ENCODE data around the gene SIPA1.
"Not testable (repeated sequence)": the region's sequence is repeated elsewhere in the genome, so short reads cannot be mapped to it uniquely, and the experiment has no call there.

Gene SIPA1

DNA sequence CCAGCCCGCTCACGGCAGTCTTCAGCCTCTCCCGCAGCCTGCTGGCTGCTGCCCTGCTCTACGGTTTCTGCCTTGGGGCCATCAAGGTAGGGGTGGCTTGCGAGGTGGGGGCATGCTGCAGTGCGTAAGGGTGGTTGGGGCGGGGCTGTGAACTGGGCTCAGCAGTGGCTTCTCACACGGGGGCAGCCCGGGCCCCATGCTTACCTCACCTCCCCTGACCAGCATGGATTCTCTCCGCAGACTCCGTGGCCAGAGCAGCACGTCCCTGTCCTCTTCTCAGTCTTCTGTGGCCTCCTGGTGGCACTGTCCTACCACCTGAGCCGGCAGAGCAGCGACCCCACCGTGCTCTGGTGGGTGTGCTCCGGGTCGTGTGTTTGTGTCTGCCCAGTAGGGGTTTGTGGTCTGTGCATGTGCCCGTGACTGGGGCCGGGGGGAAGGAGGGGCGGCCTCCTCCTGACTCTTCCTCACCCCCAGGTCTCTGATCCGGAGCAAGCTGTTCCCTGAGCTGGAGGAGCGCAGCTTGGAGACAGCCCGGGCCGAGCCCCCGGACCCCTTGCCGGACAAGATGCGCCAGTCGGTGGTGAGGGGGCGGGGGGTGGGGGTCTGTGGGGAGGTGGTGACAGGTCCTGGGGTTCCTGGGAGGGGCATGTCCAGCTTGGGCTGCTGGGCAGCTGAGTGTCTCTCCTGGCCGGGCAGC lies 12.8 kb upstream of the SIPA1 start:
- no peak for DNase-seq

DNA sequence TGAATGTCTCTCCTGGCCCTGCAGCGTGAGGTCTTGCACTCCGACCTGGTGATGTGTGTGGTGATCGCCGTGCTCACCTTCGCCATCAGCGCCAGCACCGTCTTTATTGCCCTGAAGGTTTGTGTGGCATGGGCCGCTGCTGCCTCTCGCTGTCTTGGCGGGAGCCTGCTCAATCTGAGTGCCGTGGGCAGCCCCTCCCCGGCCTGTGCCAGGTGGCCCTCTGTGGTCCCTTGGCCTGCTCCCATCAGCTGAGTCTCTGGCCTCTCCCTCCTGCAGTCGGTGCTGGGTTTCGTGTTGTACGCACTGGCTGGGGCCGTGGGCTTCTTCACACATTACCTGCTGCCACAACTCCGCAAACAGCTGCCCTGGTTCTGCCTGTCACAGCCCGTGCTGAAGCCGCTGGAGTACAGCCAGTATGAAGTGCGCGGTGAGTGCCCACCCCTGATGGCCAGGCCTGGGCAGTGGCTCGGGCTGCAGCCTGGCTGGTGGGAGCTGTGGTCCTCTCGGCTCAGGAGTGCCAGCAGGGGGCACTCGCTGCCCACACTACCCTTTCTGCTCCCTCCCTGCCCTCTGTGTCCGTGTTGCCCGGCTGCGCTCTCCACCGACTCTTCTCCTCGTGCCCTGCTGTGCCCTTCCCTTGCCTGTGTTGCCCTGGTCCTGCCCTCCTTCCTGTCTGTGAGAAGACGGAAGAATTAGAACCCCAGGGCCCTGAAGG lies 12.1 kb upstream of the SIPA1 start:
- DNase-seq: peak; percentile 69 to 88 (median 80)

DNA sequence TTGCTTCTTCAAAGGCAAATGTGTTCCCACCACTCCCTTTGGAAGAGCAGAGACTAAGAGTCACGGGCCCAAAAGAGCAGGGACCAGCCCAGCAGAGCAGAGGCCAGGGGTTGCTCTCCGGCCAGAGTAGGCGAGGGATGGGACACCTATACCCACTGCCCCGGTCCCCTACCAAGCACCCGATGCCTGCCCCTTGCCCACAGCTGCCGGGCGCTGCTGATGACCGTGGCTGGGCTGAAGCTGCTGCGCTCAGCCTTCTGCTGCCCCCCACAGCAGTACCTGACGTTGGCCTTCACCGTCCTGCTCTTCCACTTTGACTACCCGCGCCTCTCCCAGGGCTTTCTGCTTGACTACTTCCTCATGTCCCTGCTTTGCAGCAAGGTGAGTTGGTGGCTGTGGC lies 10.7 kb upstream of the SIPA1 start:
- DNase-seq: no peak

DNA sequence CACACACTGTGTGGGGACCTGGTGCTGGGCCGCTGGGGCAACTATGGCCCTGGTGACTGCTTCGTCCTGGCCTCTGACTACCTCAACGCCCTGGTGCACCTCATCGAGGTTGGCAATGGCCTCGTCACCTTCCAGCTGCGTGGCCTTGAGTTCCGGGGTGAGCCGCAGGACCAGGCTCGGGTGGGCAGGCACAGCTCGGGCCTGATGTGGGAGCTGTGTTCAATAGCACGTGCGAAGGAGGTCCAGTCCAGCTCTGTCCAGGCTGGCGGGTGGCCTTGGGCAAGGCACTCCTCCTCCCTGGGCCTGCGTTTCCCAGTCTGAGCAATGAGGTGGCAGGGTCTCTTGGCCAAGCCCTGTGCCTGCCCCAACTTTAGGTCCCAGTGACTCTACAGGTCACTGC lies 8.3 kb upstream of the SIPA1 start:
- DNase-seq: no peak

DNA sequence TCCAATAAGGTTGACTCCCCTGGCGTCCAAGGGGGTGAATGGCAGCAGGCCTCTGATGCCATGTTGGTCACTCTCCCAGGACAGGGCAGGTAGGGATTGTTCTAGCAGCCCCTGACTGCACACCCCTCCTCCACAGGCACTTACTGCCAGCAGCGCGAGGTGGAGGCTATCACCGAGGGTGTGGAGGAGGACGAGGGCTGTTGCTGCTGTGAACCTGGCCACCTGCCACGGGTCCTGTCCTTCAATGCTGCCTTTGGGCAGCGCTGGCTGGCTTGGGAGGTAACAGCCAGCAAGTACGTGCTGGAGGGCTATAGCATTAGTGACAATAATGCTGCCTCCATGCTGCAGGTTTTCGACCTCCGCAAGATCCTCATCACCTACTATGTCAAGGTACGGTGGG lies 7.7 kb upstream of the SIPA1 start:
- no peak for DNase-seq

DNA sequence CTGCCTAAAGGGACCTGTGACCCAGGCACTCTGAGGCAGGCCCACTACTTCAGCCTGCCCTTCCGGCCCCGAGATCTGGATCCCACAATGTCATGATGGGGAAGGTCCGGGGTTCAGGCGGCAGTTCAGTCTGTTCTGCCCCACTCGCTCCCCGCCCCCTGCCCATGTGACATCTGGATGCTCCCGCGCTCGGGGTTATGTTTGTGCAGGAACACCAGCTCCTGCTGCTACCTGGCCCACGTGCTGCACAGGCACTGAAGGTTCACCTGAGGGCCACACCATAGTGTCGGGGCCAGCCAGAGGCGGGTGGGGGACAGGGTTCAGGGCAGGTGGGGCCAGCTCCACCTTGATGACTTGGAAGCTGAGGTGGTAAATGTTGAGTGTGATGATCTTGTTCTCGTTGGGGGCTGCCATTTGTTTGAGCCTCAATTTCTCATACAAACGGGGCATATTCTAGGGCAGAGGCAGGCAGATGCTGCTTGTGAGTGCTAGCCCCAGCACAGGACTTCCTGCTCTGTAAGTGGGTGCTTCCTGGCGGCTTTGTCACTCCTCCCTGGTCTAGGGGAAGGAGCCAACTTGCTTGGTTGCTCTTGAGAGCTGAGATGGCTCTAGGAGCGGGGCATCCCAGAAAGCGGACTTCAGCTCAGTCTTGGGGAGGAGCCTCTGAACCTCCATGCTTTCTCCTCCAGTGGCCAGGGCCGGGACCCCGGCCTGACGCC lies 4.4 kb upstream of the SIPA1 start:
- no peak for DNase-seq

DNA sequence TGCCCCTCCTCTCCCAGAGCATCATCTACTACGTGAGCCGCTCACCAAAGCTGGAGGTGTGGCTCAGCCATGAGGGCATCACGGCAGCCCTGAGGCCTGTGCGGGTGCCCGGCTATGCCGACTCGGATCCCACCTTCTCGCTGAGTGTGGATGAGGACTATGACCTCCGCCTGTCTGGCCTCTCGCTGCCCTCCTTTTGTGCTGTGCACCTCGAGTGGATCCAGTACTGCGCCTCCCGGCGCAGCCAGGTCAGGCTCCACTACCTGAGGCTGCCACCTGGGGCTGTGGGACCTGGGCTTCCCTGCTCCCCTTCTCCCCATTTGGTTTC lies 3.8 kb upstream of the SIPA1 start:
- no peak for DNase-seq

DNA sequence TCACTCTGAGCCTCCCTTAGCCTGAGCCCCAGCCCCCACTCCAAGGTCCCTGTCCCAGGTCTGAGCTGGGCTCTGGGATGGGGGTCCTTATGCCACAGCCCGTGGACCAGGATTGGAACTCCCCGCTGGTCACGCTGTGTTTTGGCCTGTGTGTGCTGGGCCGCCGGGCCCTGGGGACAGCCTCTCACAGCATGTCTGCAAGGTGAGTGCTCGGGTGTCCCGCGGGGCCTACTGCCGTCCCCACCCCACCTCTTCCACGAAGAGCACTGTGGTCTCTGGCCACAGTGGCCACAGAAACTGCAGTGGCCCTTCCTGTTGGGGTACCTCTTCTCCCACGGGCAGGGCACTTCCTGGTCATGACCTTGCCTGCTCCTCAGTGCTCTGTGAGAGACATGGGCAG lies 3.5 kb upstream of the SIPA1 start:
- no peak for DNase-seq

DNA sequence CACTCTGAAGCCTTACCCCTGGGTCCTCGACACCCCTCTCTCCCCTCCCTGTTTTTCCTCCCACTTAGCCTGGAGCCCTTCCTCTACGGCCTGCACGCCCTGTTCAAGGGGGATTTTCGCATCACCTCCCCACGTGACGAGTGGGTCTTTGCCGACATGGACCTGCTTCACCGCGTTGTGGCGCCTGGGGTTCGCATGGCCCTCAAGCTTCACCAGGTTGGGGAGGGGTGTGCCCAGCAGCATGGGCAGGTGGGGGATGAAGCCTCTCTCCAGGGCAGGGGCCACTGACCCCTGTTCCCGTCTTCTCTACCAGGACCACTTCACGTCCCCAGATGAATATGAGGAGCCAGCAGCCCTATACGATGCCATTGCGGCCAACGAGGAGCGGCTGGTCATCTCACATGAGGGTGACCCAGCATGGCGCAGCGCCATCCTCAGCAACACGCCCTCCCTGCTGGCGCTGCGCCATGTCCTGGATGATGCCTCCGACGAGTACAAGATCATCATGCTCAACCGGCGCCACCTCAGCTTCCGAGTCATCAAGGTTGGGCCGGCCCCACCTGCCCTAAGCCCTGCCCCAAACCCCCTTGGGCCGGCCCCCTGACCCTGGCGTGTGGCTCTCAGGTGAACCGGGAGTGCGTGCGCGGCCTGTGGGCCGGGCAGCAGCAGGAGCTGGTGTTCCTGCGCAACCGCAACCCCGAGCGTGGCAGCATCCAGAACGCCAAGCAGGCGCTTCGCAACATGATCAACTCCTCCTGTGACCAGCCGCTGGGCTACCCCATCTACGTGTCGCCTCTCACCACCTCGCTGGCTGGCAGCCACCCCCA lies 2.8 kb upstream of the SIPA1 start:
- no peak for DNase-seq

DNA sequence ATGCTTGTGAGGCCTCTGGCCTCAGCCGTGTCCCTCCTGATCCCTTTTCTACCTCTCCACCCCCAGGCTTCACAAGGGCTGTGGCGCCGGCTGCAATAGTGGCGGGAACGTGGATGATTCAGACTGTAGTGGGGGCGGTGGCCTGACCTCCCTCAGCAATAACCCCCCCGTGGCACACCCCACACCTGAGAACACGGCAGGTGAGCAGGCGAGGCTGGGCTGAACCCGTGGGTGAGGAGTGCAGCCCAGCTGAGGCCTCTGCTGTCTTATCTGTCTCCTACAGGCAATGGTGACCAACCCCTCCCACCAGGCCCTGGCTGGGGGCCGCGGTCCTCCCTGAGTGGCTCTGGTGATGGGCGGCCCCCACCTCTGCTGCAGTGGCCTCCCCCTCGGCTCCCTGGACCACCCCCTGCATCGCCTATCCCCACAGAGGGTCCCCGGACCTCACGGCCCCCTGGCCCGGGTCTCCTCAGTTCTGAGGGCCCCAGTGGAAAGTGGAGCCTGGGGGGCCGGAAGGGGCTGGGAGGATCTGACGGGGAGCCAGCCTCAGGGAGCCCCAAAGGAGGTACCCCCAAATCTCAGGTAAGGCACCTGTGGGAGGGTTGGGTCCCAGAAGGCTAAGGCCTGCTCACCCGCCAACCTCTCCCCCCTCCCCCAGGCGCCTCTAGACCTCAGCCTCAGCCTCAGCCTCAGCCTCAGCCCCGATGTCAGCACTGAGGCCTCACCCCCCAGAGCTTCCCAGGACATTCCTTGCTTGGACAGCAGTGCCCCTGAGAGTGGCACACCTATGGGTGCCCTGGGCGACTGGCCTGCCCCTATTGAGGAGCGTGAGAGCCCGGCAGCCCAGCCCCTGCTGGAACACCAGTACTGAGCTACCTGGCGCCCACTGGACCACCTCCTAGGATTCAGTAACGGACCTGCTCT lies 1.5 kb upstream of the SIPA1 start:
- DNase-seq: no peak

DNA sequence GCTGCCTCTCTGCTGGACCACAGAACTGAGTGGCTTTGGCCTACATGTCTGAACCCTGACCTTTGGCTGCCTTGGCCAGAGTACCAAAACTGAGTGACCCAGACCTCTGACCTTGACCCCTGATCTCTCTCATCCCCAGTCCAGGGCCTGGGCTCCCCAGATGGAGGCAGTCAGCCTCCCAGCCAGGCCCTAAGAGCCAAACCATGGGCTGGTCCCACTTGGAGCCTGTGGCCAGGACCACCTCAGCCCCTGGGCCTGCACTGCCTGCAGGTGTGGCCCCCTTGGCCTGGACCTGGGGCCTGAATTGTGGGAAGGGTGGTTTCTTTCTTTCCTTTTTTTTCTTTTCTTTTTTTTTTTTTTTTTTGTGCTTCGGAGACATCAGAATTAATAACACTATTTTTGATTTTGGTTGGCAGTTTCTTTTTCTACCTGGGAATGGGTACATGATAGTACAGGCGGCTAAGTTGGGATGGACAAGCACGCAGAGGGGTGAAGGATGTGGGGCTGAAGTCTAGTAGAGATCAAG lies 806 bp upstream of the SIPA1 start:
- no peak for DNase-seq

DNA sequence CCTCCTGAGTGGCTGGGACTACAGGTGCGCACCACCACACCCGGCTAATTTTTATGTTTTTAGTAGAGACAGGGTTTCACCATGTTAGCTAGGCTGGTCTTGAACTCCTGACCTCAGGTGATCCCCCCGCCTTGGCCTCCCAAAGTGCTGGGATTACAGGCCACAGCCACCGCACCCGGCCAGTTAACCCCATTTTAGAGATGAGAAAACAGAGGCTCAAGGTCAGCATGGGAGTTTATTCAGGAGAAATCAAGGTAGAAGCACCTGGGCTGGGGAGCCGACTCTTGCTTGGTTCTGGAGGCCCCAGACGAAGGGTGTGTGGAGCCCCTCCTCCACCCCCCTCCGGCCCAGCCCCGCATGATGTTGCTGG lies 1.3 kb downstream of the SIPA1 start:
- DNase-seq: not testable (repeated sequence)

DNA sequence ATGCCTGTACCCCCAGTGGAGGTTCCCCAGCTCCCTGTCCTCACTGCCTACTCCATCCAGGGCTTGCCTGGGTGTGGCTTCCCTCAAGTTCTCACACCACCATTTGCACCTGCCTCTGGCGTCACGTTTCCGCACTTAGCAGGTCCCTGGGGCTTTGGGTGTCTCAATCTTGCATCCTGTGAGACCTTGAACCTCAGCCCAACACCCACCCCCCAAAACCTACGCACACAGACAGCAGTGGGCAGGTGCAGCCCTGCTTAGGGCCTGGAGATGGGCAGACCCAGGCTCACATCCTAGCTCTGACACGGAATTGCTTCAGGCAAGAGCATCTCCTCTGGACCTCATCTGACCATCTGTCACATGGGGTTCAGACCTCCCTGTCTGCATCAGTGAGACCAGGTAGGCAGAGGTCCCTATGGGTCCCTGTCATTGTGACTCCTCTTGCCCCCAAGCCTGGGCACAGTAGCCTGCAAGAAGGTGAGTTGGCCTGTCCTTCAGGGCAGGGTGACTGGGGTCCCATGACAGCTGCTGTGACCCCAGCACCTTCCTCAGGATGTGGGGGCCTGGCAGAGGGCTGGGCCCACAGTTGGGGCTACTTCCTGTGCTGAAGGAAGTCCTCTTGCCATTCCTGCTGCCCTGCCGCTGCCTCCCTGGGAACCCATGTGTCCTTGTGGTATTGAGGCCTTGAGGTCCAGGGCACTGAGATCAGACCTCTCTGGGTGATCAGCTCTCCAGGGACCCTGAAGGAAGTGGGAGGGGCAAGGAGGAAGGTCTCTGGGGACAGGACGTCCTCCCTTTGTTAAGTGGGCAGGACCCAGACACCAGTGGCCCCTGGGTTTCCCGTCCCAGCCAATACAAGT lies 2.0 kb downstream of the SIPA1 start:
- DNase-seq: peak in 1 of 3 donors; percentile 36

DNA sequence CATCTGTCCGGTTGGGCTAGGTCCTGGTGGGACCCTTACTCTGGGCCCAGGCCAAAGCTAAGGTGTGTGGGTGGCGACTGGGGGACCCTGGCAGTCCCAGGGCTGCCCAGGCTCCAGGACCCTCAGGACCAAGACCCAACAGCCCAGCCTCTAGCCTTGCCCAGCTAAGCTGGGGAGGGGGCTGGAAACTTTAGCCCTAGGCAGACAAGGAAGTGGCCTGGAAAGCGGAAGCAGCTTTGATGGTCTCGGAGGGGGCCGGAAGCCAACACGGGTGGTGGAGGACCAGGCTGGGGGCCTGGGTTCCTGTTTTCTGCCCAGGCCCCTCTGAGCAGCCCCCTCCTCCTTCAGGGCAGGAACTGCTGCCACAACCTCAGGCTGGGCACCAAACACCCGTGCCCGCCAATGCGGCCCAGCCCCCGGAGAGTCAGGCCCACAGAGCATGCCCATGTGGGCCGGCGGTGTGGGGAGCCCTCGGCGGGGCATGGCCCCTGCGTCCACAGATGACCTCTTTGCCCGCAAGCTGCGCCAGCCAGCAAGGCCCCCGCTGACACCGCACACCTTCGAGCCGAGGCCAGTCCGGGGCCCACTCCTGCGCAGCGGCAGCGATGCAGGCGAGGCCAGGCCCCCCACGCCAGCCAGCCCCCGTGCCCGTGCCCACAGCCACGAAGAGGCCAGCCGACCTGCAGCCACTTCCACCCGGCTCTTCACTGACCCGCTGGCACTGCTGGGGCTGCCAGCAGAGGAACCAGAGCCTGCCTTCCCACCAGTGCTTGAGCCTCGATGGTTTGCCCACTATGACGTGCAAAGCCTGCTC lies 2.8 kb downstream of the SIPA1 start:
- DNase-seq: peak; percentile 58 to 69 (median 59)

DNA sequence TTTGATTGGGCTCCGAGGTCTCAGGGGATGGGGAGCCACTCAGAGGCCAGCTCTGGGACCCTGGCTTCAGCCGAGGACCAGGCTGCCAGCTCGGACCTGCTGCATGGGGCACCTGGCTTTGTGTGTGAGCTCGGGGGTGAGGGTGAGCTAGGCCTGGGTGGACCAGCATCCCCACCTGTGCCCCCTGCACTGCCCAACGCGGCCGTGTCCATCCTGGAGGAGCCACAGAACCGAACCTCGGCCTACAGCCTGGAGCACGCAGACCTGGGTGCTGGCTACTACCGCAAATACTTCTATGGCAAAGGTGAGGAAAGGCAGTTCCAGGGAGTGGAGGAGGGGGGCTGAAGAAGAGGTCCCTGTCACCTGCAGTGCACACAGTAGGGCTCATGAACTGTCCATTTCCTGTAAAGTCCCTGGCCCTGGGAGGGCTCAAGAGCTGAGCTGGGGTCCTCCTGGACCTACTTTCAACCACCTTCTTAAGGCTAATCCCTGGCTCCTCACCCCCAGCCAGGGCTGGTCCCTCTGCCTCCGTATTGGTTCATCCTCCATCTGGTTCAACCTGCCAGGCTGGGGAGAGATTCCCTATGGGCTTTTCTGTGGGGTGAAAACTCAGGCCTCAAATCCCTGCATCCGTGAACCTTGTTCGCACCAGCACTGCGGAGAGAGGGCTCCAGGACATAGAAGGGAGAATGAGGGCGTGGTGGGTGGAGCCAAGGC lies 3.6 kb downstream of the SIPA1 start:
- no peak for DNase-seq

DNA sequence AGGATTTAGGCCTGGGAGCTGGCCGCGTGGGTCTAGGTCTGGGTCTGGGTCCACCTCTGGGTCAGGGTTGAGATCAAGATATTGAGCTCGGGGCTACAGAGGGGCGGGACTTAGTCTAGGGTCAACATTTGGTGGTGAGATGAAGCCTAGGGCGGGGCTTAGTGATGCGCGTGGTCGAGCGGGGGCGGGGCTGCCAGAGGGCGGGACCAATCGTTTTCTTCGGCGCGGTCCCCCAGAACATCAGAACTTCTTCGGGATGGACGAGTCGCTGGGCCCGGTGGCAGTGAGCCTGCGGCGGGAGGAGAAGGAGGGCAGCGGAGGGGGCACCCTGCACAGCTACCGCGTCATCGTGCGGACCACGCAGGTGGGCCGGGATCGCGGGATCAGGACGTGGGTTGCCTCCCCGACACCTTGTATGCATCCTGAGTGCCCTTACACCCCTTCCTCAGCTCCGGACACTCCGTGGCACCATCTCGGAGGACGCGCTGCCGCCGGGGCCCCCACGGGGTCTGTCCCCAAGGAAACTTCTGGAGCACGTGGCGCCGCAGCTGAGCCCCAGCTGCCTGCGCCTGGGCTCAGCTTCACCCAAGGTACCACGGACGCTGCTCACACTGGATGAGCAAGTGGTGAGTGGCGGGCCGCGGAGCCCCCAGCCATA lies 4.2 kb downstream of the SIPA1 start:
- DNase-seq: peak in 2 of 3 donors; percentile 29 to 50

DNA sequence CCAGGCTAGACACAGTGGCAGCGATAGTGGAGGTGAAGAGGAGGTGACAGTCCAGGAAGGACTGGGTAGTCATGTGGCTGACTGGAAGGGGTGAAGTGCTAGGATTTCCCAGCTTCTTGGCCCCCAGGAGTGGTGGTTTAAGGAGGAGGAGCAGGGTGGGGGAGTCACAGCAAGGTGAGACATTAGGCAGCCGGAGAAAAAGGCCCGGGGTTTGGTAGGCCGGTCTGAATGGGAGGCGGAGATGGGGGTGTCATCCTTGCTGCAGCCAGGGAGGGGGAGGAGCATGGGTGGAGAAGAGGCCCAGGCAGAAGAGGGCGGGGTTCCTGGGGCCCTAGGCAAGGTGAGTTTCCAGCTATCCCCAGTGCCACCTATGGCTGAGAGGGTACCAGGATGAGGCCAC lies 6.1 kb downstream of the SIPA1 start:
- no peak for DNase-seq

DNA sequence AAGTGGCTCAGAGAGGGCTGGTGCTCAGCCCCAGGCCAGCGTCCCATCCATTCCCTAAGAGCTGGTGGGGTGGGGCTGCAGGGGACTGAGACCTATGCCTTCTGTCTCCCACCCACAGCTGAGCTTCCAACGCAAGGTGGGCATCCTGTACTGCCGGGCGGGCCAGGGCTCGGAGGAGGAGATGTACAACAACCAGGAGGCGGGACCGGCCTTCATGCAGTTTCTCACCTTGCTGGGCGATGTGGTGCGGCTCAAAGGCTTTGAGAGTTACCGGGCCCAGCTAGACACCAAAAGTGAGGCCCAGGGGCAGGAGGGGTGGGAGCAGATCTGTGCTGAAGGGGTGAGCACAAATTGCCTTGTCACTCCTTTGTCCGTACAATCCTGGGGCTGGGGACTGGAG lies 6.9 kb downstream of the SIPA1 start:
- DNase-seq: no peak

DNA sequence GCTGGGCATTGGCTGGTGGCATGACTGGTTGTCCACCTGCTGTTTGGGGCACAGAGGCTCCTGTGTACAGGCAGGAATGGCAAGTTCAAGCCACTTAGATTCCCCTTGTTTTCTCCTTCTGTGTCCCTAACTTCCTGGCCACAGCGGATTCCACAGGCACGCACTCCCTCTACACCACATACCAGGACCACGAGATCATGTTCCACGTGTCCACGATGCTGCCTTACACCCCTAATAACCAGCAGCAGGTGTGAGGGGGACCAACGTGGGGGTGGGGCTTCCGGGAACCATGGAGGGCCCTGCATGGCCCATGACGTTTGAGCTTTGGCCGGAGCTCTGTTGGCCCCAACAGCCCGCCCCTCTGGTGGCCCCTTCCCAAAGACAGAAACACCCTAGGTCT lies 7.8 kb downstream of the SIPA1 start:
- DNase-seq: no peak

Data from suppressor macrophage treated with lipopolysaccharide for 1 hour (primary cell).